Heart left ventricle (tissue), 16 donors: Measurements from ENCODE around the gene CCT6A. TPM values are rescaled to one million over a fixed set of nuclear protein-coding genes. Genes with fewer than 3 reads are reported as not detected.
"Not testable (repeated sequence)": the region's sequence is repeated elsewhere in the genome, so short reads cannot be mapped to it uniquely, and the experiment has no call there.

Experiments used
- ATAC-seq, 4 donors: fragments of 200-7000 bp; cut with Tn5 transposase; one replicate each; pipeline ENCODE4 v1.9.1; 2020 to 2022; ENCODE audit warnings: moderate library complexity in 4 of 4, mild to moderate bottlenecking in 3 of 4, moderate number of reproducible peaks in 1 of 4
- DNase-seq, 5 donors: peaks; one replicate each; pipeline ENCODE4 v3.0.0-alpha.2; 2020
- H3K27ac ChIP-seq, 12 donors: fragments of 200-600 bp; sonication (generic) in 4 of 12; one replicate each; pipeline versions ENCODE4 v1.5.0 to v1.8.0; 2016 to 2022; ENCODE audit warnings: mild to moderate bottlenecking in 2 of 12
- H3K27me3 ChIP-seq, 9 donors: fragments of 200-600 bp; sonication (generic) in 2 of 9; one replicate each; pipeline versions ENCODE4 v1.5.1 to v1.8.0; 2016 to 2022; ENCODE audit warnings: mild to moderate bottlenecking in 3 of 9
- H3K36me3 ChIP-seq, 9 donors: fragments of 200-600 bp; sonication (generic) in 2 of 9; one replicate each; pipeline versions ENCODE4 v1.5.0 to v1.8.0; 2018 to 2022; ENCODE audit warnings: mild to moderate bottlenecking in 2 of 9
- H3K4me1 ChIP-seq, 12 donors: fragments of 200-600 bp; sonication (generic) in 4 of 12; one replicate each; pipeline versions ENCODE4 v1.5.0 to v1.8.0; 2016 to 2022; ENCODE audit warnings: mild to moderate bottlenecking in 3 of 12
- H3K4me3 ChIP-seq, 12 donors: fragments of 200-600 bp; sonication (generic) in 4 of 12; one replicate each; pipeline versions ENCODE4 v1.5.0 to v1.8.0; 2017 to 2022; ENCODE audit warnings: mild to moderate bottlenecking in 9 of 12, moderate library complexity in 4 of 12
- H3K9me3 ChIP-seq, 12 donors: fragments of 200-600 bp; sonication (generic) in 4 of 12; one replicate each; pipeline versions ENCODE4 v1.5.0 to v1.8.0; 2016 to 2022; ENCODE audit warnings: mild to moderate bottlenecking in 1 of 12
- CTCF ChIP-seq, 12 donors: fragments of 200-600 bp; sonication (generic) in 4 of 12; IDR thresholded peaks; one replicate each; pipeline versions ENCODE4 v1.5.0 to v1.8.0; 2018 to 2022; ENCODE audit warnings: antibody characterized with exemption in 12 of 12, mild to moderate bottlenecking in 5 of 12
- POLR2A ChIP-seq, 2 donors: fragments of 450-650 bp; IDR thresholded peaks; one replicate each; pipeline ENCODE4 v1.6.1; 2017; ENCODE audit warnings: antibody characterized with exemption in 2 of 2, mild to moderate bottlenecking in 2 of 2, moderate library complexity in 2 of 2
- WGBS, 4 donors: extraction: QIAGEN DNeasy Blood & Tissue Kit in 2 of 4; methylation state at CpG; one replicate each; pipeline versions ENCODE4 v1.1.5 to v1.1.7; 2013 to 2018; 5-methylcytosine and 5-hydroxymethylcytosine counted together
- intact Hi-C, 10 donors: fragments of 100-400 bp; cut with DNase I; formaldehyde crosslinking; loops; one replicate each; pipeline versions ENCODE4 v1.11.1 to v1.14.2; 2022
- polyA plus RNA-seq, 2 donors: library from polyadenylated mRNA; stranded (reverse); fragments of 200-250 nt; gene quantifications; one replicate each; pipeline ENCODE4 v1.2.3, GENCODE V29; 2013
- total RNA-seq, 9 donors: library from RNA; depleted of rRNA in 2 of 9; stranded (reverse); fragments of >200 nt in 2 of 9; fragmentation: NEBNext Ultra II Directional in 3 of 9; extraction: Animal tissue kit (Norgen Biotek cat#: 25700) in 3 of 9; gene quantifications; one replicate each; pipeline versions ENCODE4 v1.1.0 to v1.2.4, GENCODE V29; 2016 to 2023
- donor health status: ischemic (EF 13 %, LVEDD 7.1; RV severe dilation, severe dysfunction).
- donor health status: healthy with polysubstance abuse.
- donor health status: DM: no; HTN: yes; CAD: no.
- donor health status: DM: no; HTN: no; CAD: no.
- donor health status: ischemic (EF 25% LVEDD 6.9; RV normal size, moderate dysfunction).
- donor health status: ischemic (EF 25% LVEDD 5.7; RV mildly dilated, moderate dysfunction).
- donor health status: healthy.
- donor health status: DM: yes; HTN: yes; CAD: no.
- donor health status: ischemic (EF 35%, LVEDD 5.7; RV mildly dilated, moderate dysfunction).
- donor health status: nonischemic (EF 11% LVEDD 7.7; RV severe dilation, severe dysfunction).
- donor health status: DM: yes; HTN: yes; CAD: no.
- donor health status: PGD.
- donor health status: ischemic (EF 29% LVEDD 5.4; RV normal size, mild dysfunction).
- donor health status: nonischemic (EF 23%, LVEDD 6.1; RV moderate dilation, normal function).

The CCT6A gene
- total and polyA plus RNA-seq, 11 donors, result 44.6 to 180 (median 64.2) TPM

GRCh38 chr7:56026538-56026937 lies 25.0 kb upstream of the CCT6A start:
- DNase-seq (no peak), ATAC-seq (no peak)
- intact Hi-C loops, result no loop called here
- Histone ChIP-seq H3K4me3 (no peak overlapping the region), H3K9me3 (no peaks in the 10 kb centered on the region), H3K4me1 (peaks cover 0 to 5% (median 0%) of the 10 kb centered on the region in 12 donors), H3K27me3 (no peaks in the 10 kb centered on the region), H3K27ac (no peak overlapping the region), H3K36me3 (peaks cover 0 to 22% (median 4%) of the 10 kb centered on the region in 9 donors)
- TF ChIP-seq CTCF (IDR thresholded peaks at IDR 0.05) (no peak), POLR2A (IDR thresholded peaks at IDR 0.05) (no peak)
- 65 to 95% (median 86%) methylated on average over 2 of the region's 2 CpGs for WGBS, 4 donors

- WGBS, 4 donors, result 88 to 95% (median 94%) methylated on average over 9 of the region's 9 CpGs
- Histone ChIP-seq H3K4me1 (peaks cover 0 to 8% (median 3%) of the 10 kb centered on the region in 12 donors), H3K36me3 (peaks cover 0 to 22% (median 4%) of the 10 kb centered on the region in 9 donors), H3K9me3 (no peaks in the 10 kb centered on the region), H3K27me3 (no peaks in the 10 kb centered on the region), H3K4me3 (no peak overlapping the region), H3K27ac (no peak overlapping the region)
- ATAC-seq, result no peak
- no peak for DNase-seq
- intact Hi-C loops, result no loop called here
- TF ChIP-seq CTCF (IDR thresholded peaks at IDR 0.05) (no peak), POLR2A (IDR thresholded peaks at IDR 0.05) (no peak)
These were observed 22.5 kb upstream of the CCT6A start for GRCh38 chr7:56028942-56029630.

- Histone ChIP-seq H3K4me3 (no peak overlapping the region), H3K27me3 (no peaks in the 10 kb centered on the region), H3K4me1 (peaks cover 0 to 12% (median 3%) of the 10 kb centered on the region in 12 donors), H3K27ac (no peak overlapping the region), H3K9me3 (no peaks in the 10 kb centered on the region), H3K36me3 (peaks cover 0 to 22% (median 4%) of the 10 kb centered on the region in 9 donors)
- intact Hi-C loops, result no loop called here
- WGBS, 4 donors, result 92 to 97% (median 95%) methylated on average over 8 of the region's 8 CpGs
- no peak for DNase-seq
- no peak for TF ChIP-seq CTCF (IDR thresholded peaks at IDR 0.05)
- no peak for TF ChIP-seq POLR2A (IDR thresholded peaks at IDR 0.05)
- no peak for ATAC-seq
These were observed 21.2 kb upstream of the CCT6A start for GRCh38 chr7:56030340-56030739.

- H3K27me3 ChIP-seq, H3K27ac ChIP-seq, H3K9me3 ChIP-seq, ATAC-seq, DNase-seq, intact Hi-C loops, H3K4me3 ChIP-seq: not testable (repeated sequence)
- Histone ChIP-seq H3K4me1 (peaks cover 0 to 12% (median 3%) of the 10 kb centered on the region in 12 donors), H3K36me3 (peaks cover 0 to 22% (median 4%) of the 10 kb centered on the region in 9 donors)
- 84 to 92% (median 89%) methylated on average over 8 of the region's 8 CpGs for WGBS, 4 donors
These were observed 20.0 kb upstream of the CCT6A start for GRCh38 chr7:56031556-56031955.

- DNase-seq, ATAC-seq, H3K9me3 ChIP-seq, H3K27me3 ChIP-seq, H3K4me3 ChIP-seq, H3K27ac ChIP-seq, intact Hi-C loops: not testable (repeated sequence)
- peaks cover 0 to 12% (median 3%) of the 10 kb centered on the region in 12 donors for H3K4me1 ChIP-seq
- peaks cover 0 to 18% (median 4%) of the 10 kb centered on the region in 9 donors for H3K36me3 ChIP-seq
- WGBS, 4 donors, result 96 to 99% (median 98%) methylated on average over 7 of the region's 7 CpGs
These were observed 19.0 kb upstream of the CCT6A start for GRCh38 chr7:56032578-56032977.
